Neural cell (in vitro differentiated cells): Measurements from ENCODE around the gene NEK5. TPM values are rescaled to one million over a fixed set of nuclear protein-coding genes. Genes with fewer than 3 reads are reported as not detected.

Experiments used
- H2AFZ ChIP-seq: fragments of 200-600, 300-800 bp; sonication (generic), shearing (Covaris generic); 2 replicates; pipeline ENCODE4 v1.6.0; 2014; ENCODE audit warnings: low read depth, mild to moderate bottlenecking, antibody characterized with exemption, low read length, moderate library complexity
- H3F3A ChIP-seq: fragments of 200-600 bp; shearing (Covaris generic); 2 replicates; pipeline ENCODE4 v1.6.1; 2016; ENCODE audit warnings: mild to moderate bottlenecking, moderate library complexity, mixed read lengths, antibody characterized with exemption, low read length; ENCODE audit not compliant: insufficient read depth, poor library complexity, severe bottlenecking
- H3K27ac ChIP-seq: fragments of 200-600, 300-800 bp; sonication (generic), shearing (Covaris generic); 2 replicates; pipeline ENCODE4 v1.5.1; 2014; ENCODE audit warnings: mild to moderate bottlenecking, low read length, moderate library complexity
- H3K27me3 ChIP-seq: fragments of 300-800, 200-600 bp; sonication (generic), shearing (Covaris generic); 2 replicates; pipeline ENCODE4 v1.6.0; 2014; ENCODE audit warnings: mild to moderate bottlenecking, low read depth, low read length, moderate library complexity; ENCODE audit not compliant: insufficient read depth
- H3K36me3 ChIP-seq: fragments of 300-800, 200-600 bp; sonication (generic), shearing (Covaris generic); 2 replicates; pipeline ENCODE4 v1.5.1; 2014; ENCODE audit warnings: mild to moderate bottlenecking, antibody characterized with exemption, low read length, moderate library complexity; ENCODE audit not compliant: insufficient read depth
- H3K4me2 ChIP-seq: fragments of 300-800, 200-600 bp; sonication (generic), shearing (Covaris generic); 2 replicates; pipeline ENCODE4 v1.6.0; 2014; ENCODE audit warnings: mild to moderate bottlenecking, low read length
- H3K4me3 ChIP-seq: fragments of 300-800, 200-600 bp; sonication (generic), shearing (Covaris generic); 2 replicates; pipeline ENCODE4 v1.5.1; 2014; ENCODE audit warnings: mild to moderate bottlenecking, low read length, moderate library complexity
- H3K79me2 ChIP-seq: fragments of 200-600 bp; shearing (Covaris generic); replicated peaks from 2 replicates; pipeline ENCODE4 v1.6.0; 2014; ENCODE audit warnings: mild to moderate bottlenecking, low read length, moderate library complexity; ENCODE audit not compliant: insufficient read depth
- H3K9ac ChIP-seq: fragments of 300-800, 200-600 bp; sonication (generic), shearing (Covaris generic); 2 replicates; pipeline ENCODE4 v1.6.1; 2016; ENCODE audit warnings: mild to moderate bottlenecking, low read length, mixed read lengths
- H3K9me2 ChIP-seq: fragments of 200-600 bp; shearing (Covaris generic); 2 replicates; pipeline ENCODE4 v1.6.1; 2016; ENCODE audit warnings: mild to moderate bottlenecking, low read length, mixed read lengths; ENCODE audit not compliant: insufficient read depth
- H3K9me3 ChIP-seq: fragments of 200-600, 300-800 bp; sonication (generic), shearing (Covaris generic); 2 replicates; pipeline ENCODE4 v1.6.1; 2016; ENCODE audit warnings: mild to moderate bottlenecking, mixed run types, low read length, moderate library complexity, mixed read lengths
- H4K20me1 ChIP-seq: fragments of 200-600 bp; shearing (Covaris generic); 2 replicates; pipeline ENCODE4 v1.6.1; 2016; ENCODE audit warnings: mild to moderate bottlenecking, mixed run types; ENCODE audit not compliant: insufficient read depth
- EP300 ChIP-seq: fragments of 450-650 bp; conservative IDR thresholded peaks from 2 replicates; pipeline ENCODE4 v1.6.1; 2014; ENCODE audit warnings: antibody characterized with exemption, mild to moderate bottlenecking, moderate library complexity; ENCODE audit not compliant: poor library complexity, severe bottlenecking
- EZH2 ChIP-seq: fragments of 200-600, 300-800 bp; shearing (Covaris generic), sonication (generic); IDR thresholded peaks from 2 replicates; pipeline ENCODE4 v1.6.1; 2014; ENCODE audit warnings: antibody characterized with exemption, low read length, borderline replicate concordance, mild to moderate bottlenecking; ENCODE audit not compliant: insufficient read depth, poor library complexity, severe bottlenecking
- MXI1 ChIP-seq: fragments of 450-650 bp; conservative IDR thresholded peaks from 2 replicates; pipeline ENCODE4 v1.6.1; 2014; ENCODE audit warnings: antibody characterized with exemption, mild to moderate bottlenecking; ENCODE audit not compliant: poor library complexity, severe bottlenecking
- POLR2AphosphoS5 ChIP-seq: IDR thresholded peaks from 2 replicates; pipeline ENCODE4 v1.6.1; 2012
- RAD21 ChIP-seq: fragments of 450-650 bp; conservative IDR thresholded peaks from 2 replicates; pipeline ENCODE4 v1.6.1; 2014; ENCODE audit warnings: antibody characterized with exemption, mild to moderate bottlenecking, moderate library complexity
- SMC3 ChIP-seq: fragments of 450-650 bp; conservative IDR thresholded peaks from 2 replicates; pipeline ENCODE4 v1.6.1; 2014; ENCODE audit warnings: antibody characterized with exemption, mild to moderate bottlenecking, moderate library complexity; ENCODE audit not compliant: poor library complexity
- TAF1 ChIP-seq: IDR thresholded peaks from 2 replicates; pipeline ENCODE4 v1.6.1; 2012; ENCODE audit warnings: low read depth
- polyA plus RNA-seq: library from polyadenylated mRNA; depleted of rRNA; stranded (reverse); fragments of >200 nt; gene quantifications from 2 replicates; pipeline ENCODE4 v1.2.3, GENCODE V29; 2014
- TF ChIP-seq, protein P1 (sequence below): fragments of 450-650 bp; IDR thresholded peaks from 2 replicates; pipeline ENCODE4 v1.5.1; 2014; ENCODE audit warnings: antibody characterized with exemption, mild to moderate bottlenecking, moderate library complexity; ENCODE audit not compliant: poor library complexity, severe bottlenecking
- TF ChIP-seq, protein P2 (sequence below): IDR thresholded peaks from 2 replicates; pipeline ENCODE4 v1.6.1; 2012; ENCODE audit warnings: borderline replicate concordance

Gene NEK5
- polyA plus RNA-seq, 1 donor from 2014 or later, result 0.43 TPM

- no peak overlapping the region for H3K9ac ChIP-seq
- no peak for TF ChIP-seq MXI1
- TF ChIP-seq SMC3, result no peak
- TF ChIP-seq, protein P1, sequence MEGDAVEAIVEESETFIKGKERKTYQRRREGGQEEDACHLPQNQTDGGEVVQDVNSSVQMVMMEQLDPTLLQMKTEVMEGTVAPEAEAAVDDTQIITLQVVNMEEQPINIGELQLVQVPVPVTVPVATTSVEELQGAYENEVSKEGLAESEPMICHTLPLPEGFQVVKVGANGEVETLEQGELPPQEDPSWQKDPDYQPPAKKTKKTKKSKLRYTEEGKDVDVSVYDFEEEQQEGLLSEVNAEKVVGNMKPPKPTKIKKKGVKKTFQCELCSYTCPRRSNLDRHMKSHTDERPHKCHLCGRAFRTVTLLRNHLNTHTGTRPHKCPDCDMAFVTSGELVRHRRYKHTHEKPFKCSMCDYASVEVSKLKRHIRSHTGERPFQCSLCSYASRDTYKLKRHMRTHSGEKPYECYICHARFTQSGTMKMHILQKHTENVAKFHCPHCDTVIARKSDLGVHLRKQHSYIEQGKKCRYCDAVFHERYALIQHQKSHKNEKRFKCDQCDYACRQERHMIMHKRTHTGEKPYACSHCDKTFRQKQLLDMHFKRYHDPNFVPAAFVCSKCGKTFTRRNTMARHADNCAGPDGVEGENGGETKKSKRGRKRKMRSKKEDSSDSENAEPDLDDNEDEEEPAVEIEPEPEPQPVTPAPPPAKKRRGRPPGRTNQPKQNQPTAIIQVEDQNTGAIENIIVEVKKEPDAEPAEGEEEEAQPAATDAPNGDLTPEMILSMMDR, result no peak
- TF ChIP-seq, protein P2, sequence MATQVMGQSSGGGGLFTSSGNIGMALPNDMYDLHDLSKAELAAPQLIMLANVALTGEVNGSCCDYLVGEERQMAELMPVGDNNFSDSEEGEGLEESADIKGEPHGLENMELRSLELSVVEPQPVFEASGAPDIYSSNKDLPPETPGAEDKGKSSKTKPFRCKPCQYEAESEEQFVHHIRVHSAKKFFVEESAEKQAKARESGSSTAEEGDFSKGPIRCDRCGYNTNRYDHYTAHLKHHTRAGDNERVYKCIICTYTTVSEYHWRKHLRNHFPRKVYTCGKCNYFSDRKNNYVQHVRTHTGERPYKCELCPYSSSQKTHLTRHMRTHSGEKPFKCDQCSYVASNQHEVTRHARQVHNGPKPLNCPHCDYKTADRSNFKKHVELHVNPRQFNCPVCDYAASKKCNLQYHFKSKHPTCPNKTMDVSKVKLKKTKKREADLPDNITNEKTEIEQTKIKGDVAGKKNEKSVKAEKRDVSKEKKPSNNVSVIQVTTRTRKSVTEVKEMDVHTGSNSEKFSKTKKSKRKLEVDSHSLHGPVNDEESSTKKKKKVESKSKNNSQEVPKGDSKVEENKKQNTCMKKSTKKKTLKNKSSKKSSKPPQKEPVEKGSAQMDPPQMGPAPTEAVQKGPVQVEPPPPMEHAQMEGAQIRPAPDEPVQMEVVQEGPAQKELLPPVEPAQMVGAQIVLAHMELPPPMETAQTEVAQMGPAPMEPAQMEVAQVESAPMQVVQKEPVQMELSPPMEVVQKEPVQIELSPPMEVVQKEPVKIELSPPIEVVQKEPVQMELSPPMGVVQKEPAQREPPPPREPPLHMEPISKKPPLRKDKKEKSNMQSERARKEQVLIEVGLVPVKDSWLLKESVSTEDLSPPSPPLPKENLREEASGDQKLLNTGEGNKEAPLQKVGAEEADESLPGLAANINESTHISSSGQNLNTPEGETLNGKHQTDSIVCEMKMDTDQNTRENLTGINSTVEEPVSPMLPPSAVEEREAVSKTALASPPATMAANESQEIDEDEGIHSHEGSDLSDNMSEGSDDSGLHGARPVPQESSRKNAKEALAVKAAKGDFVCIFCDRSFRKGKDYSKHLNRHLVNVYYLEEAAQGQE, result no peak
- no peak for TF ChIP-seq EP300
- no peak for TF ChIP-seq EZH2
- no peak overlapping the region for H3K4me3 ChIP-seq
- H2AFZ ChIP-seq, result no peak overlapping the region
- H3F3A ChIP-seq, result no peaks in the 10 kb centered on the region
- H3K9me2 ChIP-seq, result no peaks in the 10 kb centered on the region
- H3K79me2 ChIP-seq, result peaks cover 6% of the 10 kb centered on the region
- H3K4me2 ChIP-seq, result no peak overlapping the region
- no peaks in the 10 kb centered on the region for H4K20me1 ChIP-seq
- no peaks in the 10 kb centered on the region for H3K27me3 ChIP-seq
- no peaks in the 10 kb centered on the region for H3K36me3 ChIP-seq
- peaks cover 4% of the 10 kb centered on the region for H3K9me3 ChIP-seq
- H3K27ac ChIP-seq, result no peak overlapping the region
These were observed 106.5 kb downstream of the NEK5 start for GRCh38 chr13:52022356-52022755.

DNA sequence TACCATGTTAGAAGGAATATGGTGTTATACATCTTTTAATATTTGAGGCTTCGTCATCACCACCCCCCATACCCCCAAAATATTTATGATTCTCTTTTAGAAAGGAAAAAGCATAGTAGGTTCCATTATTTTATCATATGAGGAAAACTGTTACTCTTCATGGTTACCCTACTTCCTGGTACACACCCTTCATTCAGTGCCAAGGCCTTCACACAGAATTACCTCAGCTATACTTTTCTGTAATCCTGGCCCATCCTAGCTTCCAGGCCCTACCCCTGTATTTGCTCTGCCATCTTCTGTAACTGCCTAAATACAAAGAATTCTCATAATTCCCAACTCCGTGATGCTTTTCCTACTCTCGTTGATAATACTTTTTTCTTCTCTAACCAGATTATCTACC is 108.7 kb downstream of the NEK5 start:
- Histone ChIP-seq H3K4me3 (no peak overlapping the region), H3K9me2 (no peaks in the 10 kb centered on the region), H2AFZ (no peak overlapping the region), H3K27ac (no peak overlapping the region), H3K79me2 (peaks cover 10% of the 10 kb centered on the region), H3K9ac (no peak overlapping the region), H3K36me3 (no peaks in the 10 kb centered on the region), H4K20me1 (no peaks in the 10 kb centered on the region), H3K27me3 (no peaks in the 10 kb centered on the region), H3K9me3 (no peaks in the 10 kb centered on the region), H3K4me2 (no peak overlapping the region), H3F3A (no peaks in the 10 kb centered on the region)
- TF ChIP-seq, protein P1, result no peak
- TF ChIP-seq EZH2 (no peak), EP300 (no peak), SMC3 (no peak), RAD21 (no peak), POLR2AphosphoS5 (no peak), TAF1 (no peak), MXI1 (no peak)
- TF ChIP-seq, protein P2, result no peak
